ENCODE data around the gene WASF3.

Gene WASF3

DNA sequence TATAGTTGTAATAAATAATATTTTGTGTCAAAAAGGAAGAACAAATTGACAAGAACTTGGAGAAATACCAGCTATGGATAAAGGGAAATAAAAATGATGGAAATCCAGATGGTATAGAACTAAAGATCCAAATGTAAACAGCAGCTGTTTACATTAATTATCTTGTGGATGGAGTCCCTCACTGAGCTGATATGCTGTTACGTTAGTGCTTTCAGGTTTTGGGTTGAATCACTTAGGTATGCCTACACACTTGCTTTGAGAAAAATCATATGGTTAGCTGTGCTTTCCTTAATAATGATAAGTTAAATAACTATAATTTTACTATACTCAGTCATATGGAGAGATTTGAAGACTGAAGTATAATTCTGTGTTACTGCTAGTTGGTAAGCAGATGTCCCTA, 27.7 kb downstream of the WASF3 start:
- DNase-seq (ENCODE audit: low read depth in 2 of 3, low spot score in 1 of 3) = no peak

DNA sequence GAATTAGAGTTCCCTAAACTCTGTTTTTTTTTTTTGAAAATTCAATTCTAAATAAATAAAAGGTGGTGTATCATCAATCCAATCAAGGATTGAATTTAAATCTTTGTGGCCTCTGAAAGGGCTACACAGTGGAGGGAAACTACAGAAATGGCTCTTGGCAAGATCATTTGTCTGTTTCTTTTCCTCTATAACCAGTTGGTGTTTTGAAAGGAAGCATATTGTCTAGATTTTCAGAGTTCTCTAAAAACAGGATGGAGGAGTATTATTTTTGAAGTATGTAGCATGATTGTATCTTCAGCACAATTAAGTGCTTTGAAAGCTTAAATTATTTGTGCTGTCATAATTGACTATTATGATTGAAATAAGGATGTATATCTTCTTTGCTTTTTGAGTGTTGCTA, 29.8 kb downstream of the WASF3 start:
- DNase-seq (ENCODE audit: low read depth in 2 of 3, low spot score in 1 of 3) = no peak

- no peak for DNase-seq (ENCODE audit: low read depth in 2 of 3, low spot score in 1 of 3)
Observed at GRCh38 chr13:26589226-26589625, 31.7 kb downstream of the WASF3 start.

DNA sequence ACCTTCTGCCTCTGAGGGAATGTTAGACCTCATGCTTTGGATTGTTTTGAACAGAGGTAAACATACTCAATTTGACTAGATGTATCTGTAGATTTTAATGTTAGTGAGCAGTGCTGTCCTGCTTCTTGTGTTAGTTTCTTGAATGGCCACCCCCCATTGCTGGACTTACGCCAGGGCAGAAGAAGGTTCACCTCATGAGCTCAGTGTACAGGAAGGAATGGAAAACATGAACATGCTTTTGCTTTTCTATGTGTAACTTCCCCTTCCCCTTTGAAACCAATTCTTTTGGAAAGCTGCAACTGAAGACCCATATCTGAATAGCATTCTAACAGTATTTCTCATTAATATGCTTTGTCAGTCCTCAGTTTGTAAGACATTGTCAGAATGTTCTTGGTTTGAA, 32.3 kb downstream of the WASF3 start:
- no peak for DNase-seq (ENCODE audit: low read depth in 2 of 3, low spot score in 1 of 3)

GRCh38 chr13:26590379-26590778, 32.9 kb downstream of the WASF3 start:
- DNase-seq (ENCODE audit: low read depth in 2 of 3, low spot score in 1 of 3) = no peak

GRCh38 chr13:26590951-26591350, 33.5 kb downstream of the WASF3 start:
- no peak for DNase-seq (ENCODE audit: low read depth in 2 of 3, low spot score in 1 of 3)

DNA sequence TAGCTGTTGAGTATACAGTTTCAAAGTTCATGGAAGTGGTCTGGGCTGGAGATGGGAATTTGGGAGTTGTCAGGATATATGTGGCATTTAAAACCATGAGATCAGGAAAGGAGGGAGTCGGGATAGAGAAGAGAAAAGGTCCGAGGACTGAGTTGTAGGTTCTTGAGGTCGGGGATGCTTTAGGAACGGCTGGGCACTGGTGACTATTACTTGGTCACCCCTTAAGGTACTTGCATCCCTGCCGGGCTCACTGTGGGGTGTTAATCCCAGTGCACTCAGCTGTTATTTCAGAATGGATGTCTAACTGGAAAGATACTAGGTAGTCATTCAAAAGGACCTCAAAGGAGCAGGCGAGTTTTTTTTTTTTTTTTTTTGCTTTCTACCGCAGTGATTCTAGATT, 34.2 kb downstream of the WASF3 start:
- no peak for DNase-seq (ENCODE audit: low read depth in 2 of 3, low spot score in 1 of 3)

DNA sequence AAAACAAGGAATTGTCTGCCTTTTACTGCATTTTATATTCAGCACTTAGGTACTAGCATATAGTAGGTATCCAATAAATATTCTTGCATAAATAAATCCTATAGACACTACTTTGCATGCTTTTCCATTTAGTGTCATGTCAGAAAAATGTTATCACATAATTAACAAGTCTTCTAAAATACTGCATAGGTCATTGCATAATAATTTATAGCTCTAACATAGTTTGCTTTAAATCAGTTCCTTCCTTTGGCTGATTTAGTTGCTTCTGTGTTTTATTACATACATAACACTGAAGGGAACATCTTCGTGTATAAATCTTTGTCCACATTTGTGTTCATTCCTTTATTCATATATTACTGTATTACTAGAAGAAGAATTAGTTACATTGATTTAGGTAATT, 36.2 kb downstream of the WASF3 start:
- no peak for DNase-seq (ENCODE audit: low read depth in 2 of 3, low spot score in 1 of 3)

DNA sequence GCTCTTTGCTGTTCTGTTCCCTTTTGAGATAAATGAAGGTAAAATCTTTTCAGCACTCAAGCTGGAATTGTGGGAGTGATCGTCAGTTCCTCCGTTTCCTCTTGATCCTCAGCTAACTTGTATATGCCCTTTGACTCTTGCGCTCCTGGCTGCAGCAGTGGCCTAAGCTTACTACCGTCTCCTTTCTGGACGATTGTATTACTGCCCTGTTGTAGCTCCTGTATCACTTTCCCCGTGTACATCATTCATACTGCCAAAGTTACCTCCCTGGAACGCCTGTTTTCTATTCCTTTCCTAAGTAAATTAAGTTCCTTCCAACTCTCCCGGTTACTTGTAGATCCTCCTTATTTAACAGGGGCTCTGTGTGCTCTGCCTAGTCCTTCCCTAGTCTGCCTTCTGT, 36.9 kb downstream of the WASF3 start:
- no peak for DNase-seq (ENCODE audit: low read depth in 2 of 3, low spot score in 1 of 3)

DNA sequence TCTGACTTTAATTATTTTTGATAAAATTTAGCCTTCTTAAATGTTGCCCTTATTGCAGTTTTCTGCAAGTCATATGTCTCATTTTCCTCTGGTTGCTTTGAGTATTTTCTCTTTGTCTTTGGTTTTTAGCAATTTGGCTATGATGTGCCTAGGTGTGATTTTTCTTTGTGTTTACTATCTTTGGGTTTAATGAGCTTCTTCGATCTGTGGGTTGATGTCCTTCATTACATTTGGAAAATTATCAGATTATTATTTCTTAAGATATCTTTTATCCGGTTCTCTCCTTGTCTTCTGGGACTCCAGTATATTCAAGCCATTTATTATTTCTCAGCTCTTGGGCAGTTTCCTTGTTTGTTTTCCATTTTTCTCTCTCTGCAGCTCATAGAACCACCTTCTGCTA, 39.0 kb downstream of the WASF3 start:
- DNase-seq (ENCODE audit: low read depth in 2 of 3, low spot score in 1 of 3) = no peak

GRCh38 chr13:26599403-26599802, 41.9 kb downstream of the WASF3 start:
- DNase-seq (ENCODE audit: low read depth in 2 of 3, low spot score in 1 of 3) = no peak

- DNase-seq (ENCODE audit: low read depth in 2 of 3, low spot score in 1 of 3) = no peak
Observed at GRCh38 chr13:26599860-26600259, 42.4 kb downstream of the WASF3 start.

GRCh38 chr13:26600343-26600742, 42.9 kb downstream of the WASF3 start:
- DNase-seq (ENCODE audit: low read depth in 2 of 3, low spot score in 1 of 3) = no peak

DNA sequence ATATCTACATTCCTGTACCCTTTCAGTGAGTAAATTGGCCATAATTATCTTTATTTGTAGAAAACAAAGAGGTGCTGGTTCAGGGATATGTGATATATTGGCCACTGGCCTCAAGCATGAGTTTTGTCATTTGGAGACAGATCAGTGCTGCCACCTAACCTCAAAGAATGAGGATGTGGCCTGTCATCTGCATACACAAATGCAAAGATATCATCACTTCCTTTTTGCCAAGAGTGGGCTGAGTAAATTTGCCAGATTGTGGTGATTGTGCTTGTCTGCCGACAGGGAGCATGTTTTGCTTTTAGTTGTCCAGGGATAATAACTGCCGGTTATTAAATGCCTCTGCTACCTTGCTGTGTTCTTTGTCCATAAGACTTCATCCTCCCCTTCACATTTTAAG, 44.2 kb downstream of the WASF3 start:
- DNase-seq (ENCODE audit: low read depth in 2 of 3, low spot score in 1 of 3) = no peak

DNA sequence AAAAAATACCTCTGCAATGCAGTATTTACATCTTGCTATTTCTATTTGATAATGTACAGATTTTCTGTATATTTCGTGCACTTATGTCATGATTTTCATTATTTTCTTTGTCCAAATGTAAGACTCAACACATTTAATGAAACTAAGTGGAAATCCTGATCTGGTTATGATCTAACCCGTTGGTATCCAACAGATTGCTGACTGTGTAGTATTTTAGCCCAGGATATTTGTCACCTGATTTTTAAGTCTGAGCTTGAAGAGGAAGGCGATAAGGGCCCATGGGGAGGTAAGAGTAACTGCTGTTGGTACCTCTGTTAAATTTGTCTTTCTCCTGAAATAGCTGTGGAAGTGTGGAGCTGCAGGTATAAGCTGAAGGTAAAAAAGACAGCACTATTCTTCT, 45.3 kb downstream of the WASF3 start:
- no peak for DNase-seq (ENCODE audit: low read depth in 2 of 3, low spot score in 1 of 3)

- no peak for DNase-seq (ENCODE audit: low read depth in 2 of 3, low spot score in 1 of 3)
Observed at GRCh38 chr13:26604784-26605545, 47.5 kb downstream of the WASF3 start.

DNA sequence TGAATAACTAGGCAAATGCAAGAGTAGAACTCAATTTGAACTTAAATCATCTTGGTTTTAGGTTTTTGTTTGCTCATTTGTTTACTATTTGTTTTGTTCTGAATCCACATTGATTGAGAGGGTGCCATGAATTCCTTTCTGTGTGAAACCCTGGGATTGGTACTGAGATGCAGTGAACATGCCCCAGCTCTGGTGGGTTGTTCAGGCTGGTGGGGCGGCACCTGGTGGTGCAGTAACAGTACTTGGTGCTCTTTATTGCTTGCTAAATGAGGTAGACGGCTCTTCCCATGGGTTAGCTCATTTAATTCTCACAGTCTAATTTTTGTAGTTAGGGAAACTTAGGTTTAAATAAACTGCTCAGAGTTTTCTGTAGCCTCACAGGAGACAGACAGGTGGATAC, 48.4 kb downstream of the WASF3 start:
- no peak for DNase-seq (ENCODE audit: low read depth in 2 of 3, low spot score in 1 of 3)

DNA sequence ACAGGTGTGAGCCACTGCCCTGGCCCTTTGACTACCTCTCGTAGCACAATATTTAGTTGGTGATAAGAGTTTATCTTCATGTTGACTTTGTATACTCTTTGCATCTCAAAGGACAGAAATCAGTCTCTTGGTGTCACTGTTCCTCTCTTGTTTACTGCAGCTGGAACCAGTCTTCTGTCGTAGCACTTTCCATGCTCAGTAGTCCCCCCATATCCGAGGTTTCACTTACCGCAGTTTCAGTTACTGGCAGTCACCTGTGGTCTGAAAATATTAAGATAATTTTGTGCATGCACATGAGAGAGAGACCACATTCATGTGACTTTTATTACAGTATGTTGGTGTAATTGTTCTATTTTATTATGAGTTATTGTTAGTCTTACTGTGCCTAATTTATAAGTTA, 49.1 kb downstream of the WASF3 start:
- no peak for DNase-seq (ENCODE audit: low read depth in 2 of 3, low spot score in 1 of 3)

DNA sequence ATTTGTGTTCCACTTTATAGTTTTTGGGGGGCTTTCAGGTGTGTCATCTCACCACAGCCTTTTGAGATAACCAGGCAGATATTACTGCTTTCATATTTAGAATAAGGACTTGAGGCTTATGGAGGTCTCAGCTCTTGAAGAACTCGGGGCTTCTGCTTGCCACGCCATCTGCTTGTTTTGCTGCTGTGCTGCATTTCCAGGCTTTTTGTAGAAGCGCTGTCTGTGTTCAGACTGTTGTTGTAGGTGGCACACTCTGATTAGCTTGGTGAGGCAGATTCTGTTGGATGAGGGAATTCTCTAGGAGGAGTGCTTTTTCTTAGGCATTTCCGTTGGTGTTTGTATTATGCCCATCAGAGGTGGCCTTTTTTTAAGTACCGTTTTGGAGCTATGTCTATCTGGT, 57.2 kb downstream of the WASF3 start:
- DNase-seq (ENCODE audit: low read depth in 2 of 3, low spot score in 1 of 3) = no peak

- DNase-seq (ENCODE audit: low read depth in 2 of 3, low spot score in 1 of 3) = no peak
Observed at GRCh38 chr13:26616126-26616525, 58.6 kb downstream of the WASF3 start.

GRCh38 chr13:26618726-26619125, 61.2 kb downstream of the WASF3 start:
- no peak for DNase-seq (ENCODE audit: low read depth in 2 of 3, low spot score in 1 of 3)

GRCh38 chr13:26619358-26619757, 61.9 kb downstream of the WASF3 start:
- no peak for DNase-seq (ENCODE audit: low read depth in 2 of 3, low spot score in 1 of 3)

GRCh38 chr13:26621731-26622401, 64.4 kb downstream of the WASF3 start:
- DNase-seq (ENCODE audit: low read depth in 2 of 3, low spot score in 1 of 3) = no peak

All from stimulated activated CD4-positive, alpha-beta T cell treated with anti-CD3 and anti-CD28 coated beads, Interleukin-12 subunit alpha, Interleukin-12 subunit beta, amount 100 ng/mL, for 48 hours (primary cell).